ENCODE results near the gene ABCF1. TPM values are rescaled to one million over a fixed set of nuclear protein-coding genes. Genes with fewer than 3 reads are reported as not detected.

Gene ABCF1
- total and polyA plus RNA-seq, 9 of the 15 experiments (the other 6 are each of a cell fraction or from before 2014, with no cell fraction given) = 41.6 to 193 (median 102) TPM

DNA sequence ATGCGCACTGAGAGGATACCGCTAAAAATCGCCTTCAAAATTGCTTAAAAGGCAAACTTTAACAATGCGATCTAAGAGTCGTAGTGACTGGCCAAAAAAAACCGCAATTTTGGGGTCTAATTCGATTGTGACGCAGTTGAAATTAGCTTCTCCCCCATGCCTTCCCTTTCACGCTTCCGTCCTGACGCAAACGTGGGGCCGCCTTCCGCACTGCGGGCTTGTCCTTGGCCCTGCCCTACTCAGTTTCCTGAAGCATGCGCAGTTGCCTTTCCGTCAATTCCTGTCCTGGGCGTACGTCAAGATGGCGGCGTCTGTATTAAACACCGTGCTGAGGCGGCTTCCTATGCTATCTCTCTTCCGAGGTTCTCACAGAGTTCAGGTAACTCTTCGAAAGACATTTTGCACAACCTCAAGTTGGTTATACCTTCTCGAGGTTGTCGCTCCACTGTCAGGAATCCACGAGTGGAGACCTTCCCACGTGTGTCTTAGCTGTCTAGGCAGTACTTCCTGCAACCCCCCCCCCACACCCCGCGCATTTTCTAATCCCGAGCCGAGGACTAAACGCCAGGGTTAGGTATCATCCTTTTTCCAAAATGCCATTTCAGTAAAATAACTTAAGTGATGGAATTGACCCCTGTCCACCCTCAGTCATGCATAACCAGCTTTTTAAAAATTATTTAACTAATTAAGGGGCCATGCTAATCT is 46.5 kb downstream of the ABCF1 start, which contains the start of gene MRPS18B (continued):
- TF ChIP-seq ZNF121 (CRISPR knock-in tag; conservative IDR thresholded peaks at IDR 0.05) (no peak), ZNF57 (CRISPR knock-in tag; IDR thresholded peaks at IDR 0.05) (no peak), ZNF778 (CRISPR knock-in tag; IDR thresholded peaks at IDR 0.05) (no peak), ESRRB (CRISPR knock-in tag; IDR thresholded peaks at IDR 0.05; ENCODE audit: borderline replicate concordance) (no peak), GATA2 (CRISPR knock-in tag; IDR thresholded peaks at IDR 0.05) (no peak), RUNX1 (IDR thresholded peaks at IDR 0.05; ENCODE audit: low read depth) (no peak), CREB3 (tag; conservative IDR thresholded peaks at IDR 0.05; ENCODE audit: low read depth) (peak; percentile 76; the same call in 1 of the 2 replicates), LARP7 (IDR thresholded peaks at IDR 0.05) (no peak), MCM3 (IDR thresholded peaks at IDR 0.05) (no peak), ZNF318 (IDR thresholded peaks at IDR 0.05; ENCODE audit: borderline replicate concordance in 1 of 2, low read depth in 1 of 2) (peak in 1 of 2 experiments; percentile 57; a peak in 1 of 4 replicates), ZSCAN32 (CRISPR knock-in tag; IDR thresholded peaks at IDR 0.05) (no peak), ELF1 (tag; IDR thresholded peaks at IDR 0.05) (peak; percentile 97), ZNF699 (CRISPR knock-in tag; IDR thresholded peaks at IDR 0.05; ENCODE audit: insufficient replicate concordance) (no peak), BMI1 (IDR thresholded peaks at IDR 0.05; ENCODE audit: low read length) (no peak), SAP30 (IDR thresholded peaks at IDR 0.05; ENCODE audit: borderline replicate concordance, insufficient read depth, low read depth, low read length, poor library complexity, severe bottlenecking) (peak; percentile 99), SMAD2 (IDR thresholded peaks at IDR 0.05; ENCODE audit: low read depth, low read length) (no peak), ZNF347 (CRISPR knock-in tag; IDR thresholded peaks at IDR 0.05; ENCODE audit: low read depth) (no peak)
- TF ChIP-seq, protein P1, sequence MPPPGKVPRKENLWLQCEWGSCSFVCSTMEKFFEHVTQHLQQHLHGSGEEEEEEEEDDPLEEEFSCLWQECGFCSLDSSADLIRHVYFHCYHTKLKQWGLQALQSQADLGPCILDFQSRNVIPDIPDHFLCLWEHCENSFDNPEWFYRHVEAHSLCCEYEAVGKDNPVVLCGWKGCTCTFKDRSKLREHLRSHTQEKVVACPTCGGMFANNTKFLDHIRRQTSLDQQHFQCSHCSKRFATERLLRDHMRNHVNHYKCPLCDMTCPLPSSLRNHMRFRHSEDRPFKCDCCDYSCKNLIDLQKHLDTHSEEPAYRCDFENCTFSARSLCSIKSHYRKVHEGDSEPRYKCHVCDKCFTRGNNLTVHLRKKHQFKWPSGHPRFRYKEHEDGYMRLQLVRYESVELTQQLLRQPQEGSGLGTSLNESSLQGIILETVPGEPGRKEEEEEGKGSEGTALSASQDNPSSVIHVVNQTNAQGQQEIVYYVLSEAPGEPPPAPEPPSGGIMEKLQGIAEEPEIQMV (tag; conservative IDR thresholded peaks at IDR 0.05; ENCODE audit: low read depth) = no peak

Data from K562 (cell line).